Keratinocyte (primary cell): ENCODE results near the gene MCEE. TPM values are rescaled to one million over a fixed set of nuclear protein-coding genes. Genes with fewer than 3 reads are reported as not detected.

Source experiments
- DNase-seq: peaks from one replicate; pipeline ENCODE4 v3.0.0-alpha.2; 2011; ENCODE audit warnings: low read depth, missing footprints, low spot score
- FAIRE-seq: peaks from 2 replicates; lab custom pipeline; 2011; peaks lifted over from hg19 to GRCh38; lab: Jason Lieb, UNC
- H2AFZ ChIP-seq: 2 replicates; pipeline ENCODE4 v1.6.0; 2012; ENCODE audit warnings: low read length, control low read depth, inconsistent platforms; ENCODE audit not compliant: control insufficient read depth
- H3K27ac ChIP-seq: 2 replicates; pipeline ENCODE4 v1.5.1; 2011; ENCODE audit warnings: low read length; ENCODE audit not compliant: control insufficient read depth, insufficient read depth
- H3K27me3 ChIP-seq: 3 replicates; pipeline ENCODE4 v1.6.0; 2011; ENCODE audit warnings: low read length; ENCODE audit not compliant: control insufficient read depth, insufficient read depth; ENCODE audit errors: extremely low read depth
- H3K36me3 ChIP-seq, 2 experiments: 2 replicates in 1 of 2; 3 replicates in 1 of 2; pipeline ENCODE4 v1.5.1; 2011; ENCODE audit warnings: low read length in 2 of 2, mild to moderate bottlenecking in 1 of 2; ENCODE audit not compliant: control insufficient read depth in 2 of 2, insufficient read depth in 2 of 2; ENCODE audit errors: extremely low read depth in 1 of 2
- H3K4me1 ChIP-seq: 3 replicates; pipeline ENCODE4 v1.5.1; 2011; ENCODE audit warnings: low read length; ENCODE audit not compliant: control insufficient read depth, insufficient read depth; ENCODE audit errors: extremely low read depth
- H3K4me2 ChIP-seq: 3 replicates; pipeline ENCODE4 v1.6.0; 2011; ENCODE audit warnings: low read depth, low read length; ENCODE audit not compliant: control insufficient read depth, insufficient read depth; ENCODE audit errors: extremely low read depth
- H3K4me3 ChIP-seq, 3 experiments: fragments of 200-600 bp in 1 of 3; sonication (generic) in 1 of 3; 2 replicates in 2 of 3; 3 replicates in 1 of 3; pipeline ENCODE4 v1.5.1; 2011 to 2016; ENCODE audit warnings: low read length in 3 of 3, mild to moderate bottlenecking in 3 of 3, control low read depth in 2 of 3, inconsistent platforms in 1 of 3, low read depth in 1 of 3, mixed read lengths in 1 of 3, mixed run types in 1 of 3, moderate library complexity in 1 of 3; ENCODE audit not compliant: control insufficient read depth in 2 of 3, insufficient read depth in 2 of 3; ENCODE audit errors: extremely low read depth in 1 of 3
- H3K79me2 ChIP-seq: 2 replicates; pipeline ENCODE4 v1.6.0; 2012; ENCODE audit warnings: low read length; ENCODE audit not compliant: control insufficient read depth, insufficient read depth
- H3K9ac ChIP-seq: 3 replicates; pipeline ENCODE4 v1.6.0; 2011; ENCODE audit warnings: low read length; ENCODE audit not compliant: control insufficient read depth, insufficient read depth; ENCODE audit errors: extremely low read depth
- H3K9me1 ChIP-seq: 3 replicates; pipeline ENCODE4 v1.6.0; 2011; ENCODE audit warnings: low read length; ENCODE audit not compliant: control insufficient read depth, insufficient read depth; ENCODE audit errors: extremely low read depth
- H3K9me3 ChIP-seq: 2 replicates; pipeline ENCODE4 v1.5.1; 2012; ENCODE audit warnings: low read depth, low read length; ENCODE audit not compliant: control insufficient read depth
- H4K20me1 ChIP-seq: 3 replicates; pipeline ENCODE4 v1.6.0; 2011; ENCODE audit warnings: low read length; ENCODE audit not compliant: control insufficient read depth, insufficient read depth; ENCODE audit errors: extremely low read depth
- CTCF ChIP-seq, 3 experiments: IDR thresholded peaks in 1 of 3; conservative IDR thresholded peaks in 1 of 3; optimal IDR thresholded peaks in 1 of 3; 2 replicates in 2 of 3; 3 replicates in 1 of 3; pipeline versions ENCODE3 to v1.5.1; 2011; ENCODE audit warnings: low read length in 3 of 3, mild to moderate bottlenecking in 3 of 3, moderate library complexity in 2 of 3, control low read depth in 1 of 3, inconsistent platforms in 1 of 3; ENCODE audit not compliant: insufficient read depth in 2 of 3; ENCODE audit errors: extremely low read depth in 1 of 3
- EZH2 ChIP-seq: IDR thresholded peaks from one replicate; pipeline ENCODE4 v1.6.1; 2012; ENCODE audit warnings: inconsistent platforms, mild to moderate bottlenecking, low read length, moderate library complexity
- dilution Hi-C: fragments of 300-500 bp; cut with MboI; formaldehyde crosslinking; loops from one replicate; pipeline ENCODE4 v1.7.0; 2020; ENCODE audit warnings: low sequenced_read_pairs; ENCODE audit not compliant: extremely low pct_ligation_motif_present
- polyA plus RNA-seq, 5 experiments: library from polyadenylated mRNA; depleted of rRNA in 3 of 5; stranded (reverse) in 3 of 5; stranded (forward) in 1 of 5; unstranded in 1 of 5; fragments of >200 nt; gene quantifications; 1 replicate in 1 of 5; 2 replicates in 3 of 5; 3 replicates in 1 of 5; pipeline versions ENCODE4 v1.2.1 to v1.2.3, GENCODE V29; 2011 to 2012; ENCODE audit warnings: missing spikeins in 2 of 5, low read depth in 1 of 5, low replicate concordance in 1 of 5

MCEE gene
- polyA plus RNA-seq, 1 donor (not counting 4 experiments of a cell fraction or from before 2014, with no cell fraction given): 7.4 TPM

GRCh38 chr2:71125506-71126294 lies 4.3 kb downstream of the MCEE start:
- H3K79me2 ChIP-seq: peaks cover 7% of the 10 kb centered on the region
- H3K9ac ChIP-seq: no peak overlapping the region
- H2AFZ ChIP-seq: no peak overlapping the region
- H3K9me1 ChIP-seq: peaks cover 2% of the 10 kb centered on the region
- H3K9me3 ChIP-seq: no peaks in the 10 kb centered on the region
- dilution Hi-C loops: no loop called here
- peaks cover 4% of the 10 kb centered on the region for H3K4me1 ChIP-seq
- H3K4me3 ChIP-seq: no peak overlapping the region
- TF ChIP-seq EZH2 (no peak), CTCF (optimal IDR thresholded peaks at IDR 0.05 in 1 of 3, IDR thresholded peaks at IDR 0.05 in 1 of 3, conservative IDR thresholded peaks at IDR 0.05 in 1 of 3; ENCODE audit: extremely low read depth in 1 of 3, insufficient read depth in 2 of 3, low read length in 3 of 3) (no peak)
- DNase-seq (no peak), FAIRE-seq (no peak)
- no peaks in the 10 kb centered on the region for H3K36me3 ChIP-seq
- H3K27me3 ChIP-seq: no peaks in the 10 kb centered on the region
- no peaks in the 10 kb centered on the region for H4K20me1 ChIP-seq
- H3K27ac ChIP-seq: no peak overlapping the region
- H3K4me2 ChIP-seq: no peak overlapping the region

GRCh38 chr2:71122387-71123298 lies 7.4 kb downstream of the MCEE start:
- Histone ChIP-seq H3K4me1 (peaks cover 4% of the 10 kb centered on the region), H3K9ac (no peak overlapping the region), H3K27ac (no peak overlapping the region), H3K27me3 (no peaks in the 10 kb centered on the region), H4K20me1 (no peaks in the 10 kb centered on the region), H3K9me1 (peaks cover 2% of the 10 kb centered on the region), H3K79me2 (no peaks in the 10 kb centered on the region), H2AFZ (no peak overlapping the region), H3K36me3 (no peaks in the 10 kb centered on the region), H3K4me2 (no peak overlapping the region), H3K4me3 (no peak overlapping the region), H3K9me3 (no peaks in the 10 kb centered on the region)
- FAIRE-seq (no peak), DNase-seq (no peak)
- TF ChIP-seq EZH2 (no peak), CTCF (optimal IDR thresholded peaks at IDR 0.05 in 1 of 3, IDR thresholded peaks at IDR 0.05 in 1 of 3, conservative IDR thresholded peaks at IDR 0.05 in 1 of 3; ENCODE audit: extremely low read depth in 1 of 3, insufficient read depth in 2 of 3, low read length in 3 of 3) (no peak)
- dilution Hi-C loops: no loop called here
